OCI-LY1 (cell line): ENCODE data around the gene CAVIN1.
"Not testable (repeated sequence)": the region's sequence is repeated elsewhere in the genome, so short reads cannot be mapped to it uniquely, and the experiment has no call there.

ENCODE experiments used
- H2AFZ ChIP-seq: fragments of 200-600 bp; sonication (generic), shearing (Covaris generic); 2 replicates; pipeline ENCODE4 v1.6.0; 2014; ENCODE audit warnings: antibody characterized with exemption, mild to moderate bottlenecking, low read length
- H3F3A ChIP-seq: fragments of 200-600 bp; sonication (generic), shearing (Covaris generic); 2 replicates; pipeline ENCODE4 v1.6.0; 2014; ENCODE audit warnings: mild to moderate bottlenecking, antibody characterized with exemption, low read length, moderate library complexity; ENCODE audit not compliant: insufficient read depth
- H3K27ac ChIP-seq: fragments of 200-600 bp; sonication (generic); 2 replicates; pipeline ENCODE4 v1.5.1; 2014; ENCODE audit warnings: low read length, mixed run types, mild to moderate bottlenecking, low read depth; ENCODE audit not compliant: poor library complexity, severe bottlenecking
- H3K27me3 ChIP-seq: fragments of 200-600 bp; sonication (generic); 2 replicates; pipeline ENCODE4 v1.6.0; 2014; ENCODE audit warnings: antibody characterized with exemption, mild to moderate bottlenecking, low read length, moderate library complexity; ENCODE audit not compliant: insufficient read depth
- H3K36me3 ChIP-seq: fragments of 200-600 bp; sonication (generic); 2 replicates; pipeline ENCODE4 v1.6.1; 2014; ENCODE audit warnings: mild to moderate bottlenecking, antibody characterized with exemption, low read length, moderate library complexity, mixed read lengths; ENCODE audit not compliant: insufficient read depth
- H3K4me1 ChIP-seq: fragments of 200-600 bp; sonication (generic); 2 replicates; pipeline ENCODE4 v1.5.1; 2014; ENCODE audit warnings: mild to moderate bottlenecking, low read length, moderate library complexity; ENCODE audit not compliant: insufficient read depth, severe bottlenecking
- H3K4me2 ChIP-seq: fragments of 200-600 bp; sonication (generic), shearing (Covaris generic); 2 replicates; pipeline ENCODE4 v1.6.1; 2014; ENCODE audit warnings: low read length
- H3K4me3 ChIP-seq: fragments of 200-600 bp; sonication (generic); 2 replicates; pipeline ENCODE4 v1.5.1; 2014; ENCODE audit warnings: low read length, low read depth, mild to moderate bottlenecking, mixed read lengths; ENCODE audit not compliant: poor library complexity, severe bottlenecking
- H3K79me2 ChIP-seq: fragments of 200-600 bp; shearing (Covaris generic); 2 replicates; pipeline ENCODE4 v1.6.1; 2016; ENCODE audit warnings: mixed run types, low read length, mixed read lengths; ENCODE audit not compliant: insufficient read depth
- H3K9ac ChIP-seq: fragments of 200-600 bp; sonication (generic), shearing (Covaris generic); 2 replicates; pipeline ENCODE4 v1.6.1; 2014; ENCODE audit warnings: mild to moderate bottlenecking, low read length, mixed read lengths
- H3K9me2 ChIP-seq: fragments of 200-600 bp; sonication (generic), shearing (Covaris generic); 2 replicates; pipeline ENCODE4 v1.6.1; 2014; ENCODE audit warnings: low read depth, mild to moderate bottlenecking, low read length, mixed read lengths
- H3K9me3 ChIP-seq: fragments of 200-600 bp; shearing (Covaris generic); 2 replicates; pipeline ENCODE4 v1.6.1; 2014; ENCODE audit warnings: low read length, mixed read lengths
- H4K20me1 ChIP-seq: fragments of 200-600 bp; sonication (generic), shearing (Covaris generic); 2 replicates; pipeline ENCODE4 v1.6.0; 2016; ENCODE audit warnings: mild to moderate bottlenecking, low read length; ENCODE audit not compliant: insufficient read depth
- EZH2 ChIP-seq: fragments of 200-600 bp; sonication (generic), shearing (Covaris generic); IDR thresholded peaks from 2 replicates; pipeline ENCODE4 v1.8.0; 2017; ENCODE audit warnings: borderline replicate concordance, mixed run types, mild to moderate bottlenecking, antibody characterized with exemption, low read length, moderate library complexity, mixed read lengths
- TF ChIP-seq, protein P1 (sequence below): fragments of 200-600 bp; sonication (generic), shearing (Covaris generic); IDR thresholded peaks from 2 replicates; pipeline ENCODE4 v1.5.1; 2017; ENCODE audit warnings: mild to moderate bottlenecking, antibody characterized with exemption, low read length, moderate library complexity, mixed read lengths

CAVIN1 gene

GRCh38 chr17:42392692-42393415, 30.2 kb downstream of the CAVIN1 start:
- Histone ChIP-seq H3F3A (no peaks in the 10 kb centered on the region), H3K9ac (no peak overlapping the region), H3K27me3 (no peaks in the 10 kb centered on the region; the same call in 1 of the 2 replicates), H3K9me3 (no peaks in the 10 kb centered on the region), H3K79me2 (no peaks in the 10 kb centered on the region), H3K36me3 (no peaks in the 10 kb centered on the region), H3K4me3 (no peak overlapping the region), H3K4me1 (peaks cover 7% of the 10 kb centered on the region), H3K4me2 (no peak overlapping the region), H2AFZ (no peak overlapping the region), H3K27ac (no peak overlapping the region), H4K20me1 (no peaks in the 10 kb centered on the region), H3K9me2 (no peaks in the 10 kb centered on the region)
- TF ChIP-seq, protein P1, sequence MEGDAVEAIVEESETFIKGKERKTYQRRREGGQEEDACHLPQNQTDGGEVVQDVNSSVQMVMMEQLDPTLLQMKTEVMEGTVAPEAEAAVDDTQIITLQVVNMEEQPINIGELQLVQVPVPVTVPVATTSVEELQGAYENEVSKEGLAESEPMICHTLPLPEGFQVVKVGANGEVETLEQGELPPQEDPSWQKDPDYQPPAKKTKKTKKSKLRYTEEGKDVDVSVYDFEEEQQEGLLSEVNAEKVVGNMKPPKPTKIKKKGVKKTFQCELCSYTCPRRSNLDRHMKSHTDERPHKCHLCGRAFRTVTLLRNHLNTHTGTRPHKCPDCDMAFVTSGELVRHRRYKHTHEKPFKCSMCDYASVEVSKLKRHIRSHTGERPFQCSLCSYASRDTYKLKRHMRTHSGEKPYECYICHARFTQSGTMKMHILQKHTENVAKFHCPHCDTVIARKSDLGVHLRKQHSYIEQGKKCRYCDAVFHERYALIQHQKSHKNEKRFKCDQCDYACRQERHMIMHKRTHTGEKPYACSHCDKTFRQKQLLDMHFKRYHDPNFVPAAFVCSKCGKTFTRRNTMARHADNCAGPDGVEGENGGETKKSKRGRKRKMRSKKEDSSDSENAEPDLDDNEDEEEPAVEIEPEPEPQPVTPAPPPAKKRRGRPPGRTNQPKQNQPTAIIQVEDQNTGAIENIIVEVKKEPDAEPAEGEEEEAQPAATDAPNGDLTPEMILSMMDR = no peak
- no peak for TF ChIP-seq EZH2

DNA sequence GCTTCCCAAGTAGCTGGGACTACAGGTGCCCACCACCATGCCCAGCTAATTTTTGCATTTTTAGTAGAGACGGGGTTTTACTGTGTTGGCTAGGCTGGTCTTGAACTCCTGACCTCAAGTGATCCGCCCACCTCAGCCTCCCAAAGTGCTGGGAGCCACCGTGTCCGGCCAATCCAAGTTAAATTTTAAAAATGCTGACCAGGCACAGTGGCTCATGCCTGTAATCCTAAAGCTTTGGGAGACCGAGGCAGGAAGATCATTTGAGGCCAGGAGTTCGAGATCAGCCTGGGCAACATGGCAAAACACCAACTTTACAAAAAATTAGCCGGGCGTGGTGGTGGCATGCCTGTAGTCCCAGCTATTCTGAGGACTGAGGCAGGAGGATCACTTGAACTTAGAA, 31.6 kb downstream of the CAVIN1 start:
- not testable (repeated sequence) for H3K79me2 ChIP-seq, H3K9ac ChIP-seq, H3K4me3 ChIP-seq, H2AFZ ChIP-seq, H3K9me2 ChIP-seq, H3K36me3 ChIP-seq, H3K9me3 ChIP-seq, H3K4me2 ChIP-seq, H3F3A ChIP-seq, H4K20me1 ChIP-seq, H3K27ac ChIP-seq, H3K27me3 ChIP-seq
- peaks cover 17% of the 10 kb centered on the region for H3K4me1 ChIP-seq

- TF ChIP-seq, protein P1 = no peak
- TF ChIP-seq EZH2 = no peak
- no peaks in the 10 kb centered on the region for H3K36me3 ChIP-seq
- no peak overlapping the region for H3K27ac ChIP-seq
- H3K79me2 ChIP-seq = no peaks in the 10 kb centered on the region
- no peak overlapping the region for H3K4me3 ChIP-seq
- no peak overlapping the region for H2AFZ ChIP-seq
- H4K20me1 ChIP-seq = no peaks in the 10 kb centered on the region
- H3K4me2 ChIP-seq = no peak overlapping the region
- H3F3A ChIP-seq = no peaks in the 10 kb centered on the region
- H3K4me1 ChIP-seq = peaks cover 17% of the 10 kb centered on the region
- H3K9me3 ChIP-seq = no peaks in the 10 kb centered on the region
- H3K9ac ChIP-seq = no peak overlapping the region
- H3K9me2 ChIP-seq = no peaks in the 10 kb centered on the region
- no peaks in the 10 kb centered on the region; the same call in 1 of the 2 replicates for H3K27me3 ChIP-seq
Observed at GRCh38 chr17:42389899-42390298, 33.2 kb downstream of the CAVIN1 start.

- Histone ChIP-seq H3K9me3 (no peaks in the 10 kb centered on the region), H3K4me3 (peak overlapping the region; percentile 86), H3K9ac (peak overlapping the region; percentile 33; the same call in 1 of the 2 replicates), H3K4me1 (peaks cover 17% of the 10 kb centered on the region), H4K20me1 (no peaks in the 10 kb centered on the region), H3K79me2 (no peaks in the 10 kb centered on the region), H3K27me3 (no peaks in the 10 kb centered on the region; the same call in 1 of the 2 replicates), H3K9me2 (no peaks in the 10 kb centered on the region), H3K36me3 (no peaks in the 10 kb centered on the region), H3K4me2 (peak overlapping the region; percentile 89), H2AFZ (no peak overlapping the region; the same call in 1 of the 2 replicates), H3F3A (no peaks in the 10 kb centered on the region), H3K27ac (no peak overlapping the region)
- no peak for TF ChIP-seq EZH2
- TF ChIP-seq, protein P1 = no peak
Observed at GRCh38 chr17:42389135-42389417, 34.0 kb downstream of the CAVIN1 start.
